B cell (primary cell): ENCODE measurements around the gene ICOS. TPM values are rescaled to one million over a fixed set of nuclear protein-coding genes. Genes with fewer than 3 reads are reported as not detected.
"Not testable (repeated sequence)": the region's sequence is repeated elsewhere in the genome, so short reads cannot be mapped to it uniquely, and the experiment has no call there.

Experiments
- ATAC-seq: fragments of 200-7000 bp; cut with Tn5 transposase; one replicate; pipeline ENCODE4 v1.10.0; 2021; ENCODE audit warnings: low read depth, mild to moderate bottlenecking, moderate number of reproducible peaks, moderate library complexity
- CTCF ChIA-PET: fragments of 350-600 bp; sonication (Branson Sonifier 250); formaldehyde crosslinking; loops from one replicate; lab custom pipeline; 2021; ENCODE audit warnings: antibody characterized with exemption, inconsistent platforms; lab: Charles Lee
- POLR2A ChIA-PET: fragments of 350-600 bp; sonication (Branson Sonifier 250); formaldehyde crosslinking; loops from one replicate; lab custom pipeline; 2021; ENCODE audit warnings: antibody characterized with exemption; lab: Charles Lee
- DNase-seq: peaks from one replicate; pipeline ENCODE4 v3.0.0; 2013
- H2AFZ ChIP-seq: 2 replicates; pipeline ENCODE4 v1.6.1; 2012; ENCODE audit warnings: mild to moderate bottlenecking, low read depth, low read length; ENCODE audit not compliant: insufficient read depth, poor library complexity, severe bottlenecking
- H3K27ac ChIP-seq, 2 donors: 1 replicate in 1 of 2; 2 replicates in 1 of 2; pipeline ENCODE4 v1.5.1; 2012 to 2013; ENCODE audit warnings: low read length in 2 of 2, mild to moderate bottlenecking in 2 of 2, moderate library complexity in 1 of 2
- H3K27me3 ChIP-seq, 4 experiments: fragments of 200-600 bp in 1 of 4; sonication (generic) in 1 of 4; replicated peaks in 1 of 4; 1 replicate in 2 of 4; 2 replicates in 2 of 4; pipeline versions ENCODE4 v1.6.1 to v1.7.0; 2013 to 2016; ENCODE audit warnings: low read length in 3 of 4, mild to moderate bottlenecking in 2 of 4, mixed read lengths in 1 of 4, moderate library complexity in 1 of 4; ENCODE audit not compliant: insufficient read depth in 4 of 4, control insufficient read depth in 3 of 4; ENCODE audit errors: control extremely low read depth in 1 of 4
- H3K36me3 ChIP-seq, 2 experiments: replicated peaks in 1 of 2; 1 replicate in 1 of 2; 2 replicates in 1 of 2; pipeline versions ENCODE4 v1.6.1 to v1.7.1; 2013; ENCODE audit warnings: low read length in 1 of 2; ENCODE audit not compliant: insufficient read depth in 2 of 2, control insufficient read depth in 1 of 2; ENCODE audit errors: control extremely low read depth in 1 of 2, extremely low read depth in 1 of 2
- H3K4me1 ChIP-seq, 2 donors: fragments of 200-600 bp in 1 of 2; sonication (generic) in 1 of 2; 1 replicate in 1 of 2; 2 replicates in 1 of 2; pipeline versions ENCODE4 v1.5.1 to v1.6.1; 2013 to 2017; ENCODE audit warnings: low read length in 2 of 2; ENCODE audit not compliant: control insufficient read depth in 2 of 2, insufficient read depth in 2 of 2
- H3K4me2 ChIP-seq: replicated peaks from 2 replicates; pipeline ENCODE3; 2012; ENCODE audit warnings: mild to moderate bottlenecking, low read depth, low read length; ENCODE audit not compliant: poor library complexity, severe bottlenecking
- H3K4me3 ChIP-seq, 5 experiments: fragments of 200-600 bp in 1 of 5; sonication (generic) in 1 of 5; 1 replicate in 3 of 5; 2 replicates in 2 of 5; pipeline versions ENCODE4 v1.5.1 to v1.7.0; 2011 to 2016; ENCODE audit warnings: low read length in 4 of 5, mild to moderate bottlenecking in 4 of 5, low read depth in 2 of 5, control low read depth in 1 of 5, moderate library complexity in 1 of 5; ENCODE audit not compliant: insufficient read depth in 1 of 5; ENCODE audit errors: control extremely low read depth in 1 of 5, extremely low read depth in 1 of 5
- H3K79me2 ChIP-seq: fragments of 200-600 bp; sonication (generic); one replicate; pipeline ENCODE4 v1.6.0; 2016; ENCODE audit warnings: low read length; ENCODE audit not compliant: control insufficient read depth, insufficient read depth
- H3K9ac ChIP-seq: fragments of 200-600 bp; sonication (generic); 2 replicates; pipeline ENCODE4 v1.6.1; 2017; ENCODE audit warnings: mild to moderate bottlenecking, low read length, moderate library complexity
- H3K9me3 ChIP-seq, 3 donors: one replicate each; pipeline versions ENCODE4 v1.6.1 to v1.7.1; 2013; ENCODE audit warnings: low read length in 2 of 3; ENCODE audit not compliant: control insufficient read depth in 2 of 3, insufficient read depth in 1 of 3; ENCODE audit errors: control extremely low read depth in 1 of 3
- H4K20me1 ChIP-seq: 2 replicates; pipeline ENCODE4 v1.6.0; 2012; ENCODE audit warnings: mild to moderate bottlenecking, low read length; ENCODE audit not compliant: insufficient read depth, control insufficient read depth, poor library complexity, severe bottlenecking
- H3K27ac Mint-ChIP-seq: one replicate; pipeline ENCODE4 v1.8.0; 2021; ENCODE audit warnings: mixed read lengths
- H3K27me3 Mint-ChIP-seq: one replicate; pipeline ENCODE4 v1.8.0; 2021; ENCODE audit warnings: mixed read lengths
- H3K4me1 Mint-ChIP-seq: one replicate; pipeline ENCODE4 v1.8.0; 2021; ENCODE audit warnings: mixed read lengths
- H3K4me3 Mint-ChIP-seq: one replicate; pipeline ENCODE4 v1.8.0; 2021; ENCODE audit warnings: mixed read lengths
- H3K9me3 Mint-ChIP-seq: one replicate; pipeline ENCODE4 v1.8.0; 2022; ENCODE audit warnings: mixed read lengths; ENCODE audit not compliant: insufficient read depth
- EZH2 ChIP-seq: IDR thresholded peaks from 2 replicates; pipeline ENCODE4 v1.6.1; 2012; ENCODE audit warnings: borderline replicate concordance, low read depth, mild to moderate bottlenecking, moderate library complexity, low read length; ENCODE audit not compliant: insufficient read depth, poor library complexity, severe bottlenecking
- WGBS: methylation state at CpG from one replicate; pipeline ENCODE4 v1.1.5; 2013; ENCODE audit warnings: missing lambda C conversion rate; ENCODE audit not compliant: insufficient coverage; 5-methylcytosine and 5-hydroxymethylcytosine counted together
- intact Hi-C: fragments of 100-400 bp; cut with micrococcal nuclease; formaldehyde crosslinking; loops from one replicate; pipeline ENCODE4 v1.10.0; 2022
- polyA plus RNA-seq: library from polyadenylated mRNA; depleted of rRNA; stranded (reverse); fragments of >200 nt; gene quantifications from 2 replicates; pipeline ENCODE4 v1.2.3, GENCODE V29; 2012
- total RNA-seq, 2 donors: library from RNA; stranded (reverse); fragments of 120-200 nt in 1 of 2; gene quantifications; 1 replicate in 1 of 2; 2 replicates in 1 of 2; pipeline versions ENCODE4 v1.2.3 to v1.2.4, GENCODE V29; 2013 to 2022
- TF ChIP-seq, protein P1 (sequence below): fragments of 200-600 bp; IDR thresholded peaks from one replicate; pipeline ENCODE4 v1.8.0; 2022; ENCODE audit warnings: antibody characterized with exemption, mild to moderate bottlenecking

ICOS gene
- total and polyA plus RNA-seq, 2 donors (not counting 1 experiment from before 2014, with no cell fraction given), result 0.21 TPM; not detected in 1

DNA sequence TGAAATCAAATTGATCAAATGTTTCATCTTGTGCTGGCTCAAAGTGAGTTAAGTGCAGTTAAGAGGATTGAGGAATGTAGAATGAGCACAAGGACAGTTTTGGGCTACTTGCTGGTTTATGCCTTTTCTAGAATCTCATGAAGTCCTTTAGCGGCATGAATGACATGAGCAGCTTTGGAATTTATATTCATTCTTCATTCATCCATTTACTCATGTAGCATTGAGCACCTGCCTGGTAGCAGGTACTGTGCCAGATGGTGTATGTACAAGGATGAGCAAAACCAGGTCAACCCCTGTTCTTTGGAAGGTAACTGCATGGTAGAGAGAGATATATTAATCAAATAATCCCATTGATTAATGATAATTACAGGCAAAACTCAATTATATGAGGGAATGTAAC lies 1.2 kb downstream of the ICOS start:
- Histone ChIP-seq H3K4me2 (no peak overlapping the region), H4K20me1 (no peaks in the 10 kb centered on the region), H3K4me1 (no peaks in the 10 kb centered on the region), H3K27ac (no peak overlapping the region), H3K4me3 (no peak overlapping the region), H3K9me3 (no peaks in the 10 kb centered on the region), H3K79me2 (no peaks in the 10 kb centered on the region), H3K27me3 (peaks cover 0 to 4% (median 0%) of the 10 kb centered on the region in 4 experiments), H3K36me3 (no peaks in the 10 kb centered on the region), H2AFZ (no peak overlapping the region), H3K9ac (no peak overlapping the region)
- POLR2A ChIA-PET, result no interaction called here
- CTCF ChIA-PET, result no interaction called here
- H3K27ac Mint-ChIP-seq, result no peak overlapping the region
- H3K27me3 Mint-ChIP-seq, result peaks cover 15% of the 10 kb centered on the region
- ATAC-seq (no peak), DNase-seq (no peak)
- intact Hi-C loops, result no loop called here
- WGBS, result no CpG with 5 or more reads among the region's 1 CpG
- no peak overlapping the region for H3K4me3 Mint-ChIP-seq
- TF ChIP-seq, protein P1, sequence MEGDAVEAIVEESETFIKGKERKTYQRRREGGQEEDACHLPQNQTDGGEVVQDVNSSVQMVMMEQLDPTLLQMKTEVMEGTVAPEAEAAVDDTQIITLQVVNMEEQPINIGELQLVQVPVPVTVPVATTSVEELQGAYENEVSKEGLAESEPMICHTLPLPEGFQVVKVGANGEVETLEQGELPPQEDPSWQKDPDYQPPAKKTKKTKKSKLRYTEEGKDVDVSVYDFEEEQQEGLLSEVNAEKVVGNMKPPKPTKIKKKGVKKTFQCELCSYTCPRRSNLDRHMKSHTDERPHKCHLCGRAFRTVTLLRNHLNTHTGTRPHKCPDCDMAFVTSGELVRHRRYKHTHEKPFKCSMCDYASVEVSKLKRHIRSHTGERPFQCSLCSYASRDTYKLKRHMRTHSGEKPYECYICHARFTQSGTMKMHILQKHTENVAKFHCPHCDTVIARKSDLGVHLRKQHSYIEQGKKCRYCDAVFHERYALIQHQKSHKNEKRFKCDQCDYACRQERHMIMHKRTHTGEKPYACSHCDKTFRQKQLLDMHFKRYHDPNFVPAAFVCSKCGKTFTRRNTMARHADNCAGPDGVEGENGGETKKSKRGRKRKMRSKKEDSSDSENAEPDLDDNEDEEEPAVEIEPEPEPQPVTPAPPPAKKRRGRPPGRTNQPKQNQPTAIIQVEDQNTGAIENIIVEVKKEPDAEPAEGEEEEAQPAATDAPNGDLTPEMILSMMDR, result no peak
- no peak for TF ChIP-seq EZH2
- H3K4me1 Mint-ChIP-seq, result no peaks in the 10 kb centered on the region
- H3K9me3 Mint-ChIP-seq, result no peaks in the 10 kb centered on the region

DNA sequence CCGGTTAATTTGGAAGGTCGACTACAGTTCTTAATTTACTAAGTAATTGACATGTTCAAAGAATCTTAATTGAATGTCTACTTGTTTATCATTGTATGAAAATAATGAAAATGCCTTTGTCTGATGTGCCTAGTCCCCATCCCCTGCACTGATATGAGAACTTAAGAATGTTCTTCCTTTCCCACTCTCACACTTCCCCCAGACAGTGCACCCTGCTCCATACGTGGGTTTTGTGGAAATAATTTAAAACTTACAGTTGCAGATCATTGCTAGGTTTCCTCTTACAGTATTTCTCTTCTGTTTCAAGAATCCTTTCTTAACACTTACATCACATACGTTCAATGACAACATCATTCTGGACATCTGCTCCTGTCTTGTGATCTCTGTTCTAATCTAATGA lies 3.5 kb downstream of the ICOS start:
- no peaks in the 10 kb centered on the region for H3K9me3 Mint-ChIP-seq
- H3K27ac ChIP-seq, result no peak overlapping the region
- H3K79me2 ChIP-seq, result no peaks in the 10 kb centered on the region
- H3K4me3 ChIP-seq, result no peak overlapping the region
- whole genome bisulfite sequencing, result 83% methylated on average over 1 of the region's 4 CpGs
- no peaks in the 10 kb centered on the region for H4K20me1 ChIP-seq
- no peak overlapping the region for H3K27ac Mint-ChIP-seq
- intact Hi-C loops, result no loop called here
- no peak overlapping the region for H3K4me3 Mint-ChIP-seq
- CTCF ChIA-PET, result no interaction called here
- H3K27me3 ChIP-seq, result peaks cover 0 to 4% (median 2%) of the 10 kb centered on the region in 4 experiments
- no peaks in the 10 kb centered on the region for H3K4me1 Mint-ChIP-seq
- POLR2A ChIA-PET, result no interaction called here
- no peaks in the 10 kb centered on the region for H3K4me1 ChIP-seq
- no peak overlapping the region for H3K9ac ChIP-seq
- H3K9me3 ChIP-seq, result no peaks in the 10 kb centered on the region
- H3K36me3 ChIP-seq, result no peaks in the 10 kb centered on the region
- peaks cover 24% of the 10 kb centered on the region for H3K27me3 Mint-ChIP-seq
- H2AFZ ChIP-seq, result no peak overlapping the region
- ATAC-seq (no peak), DNase-seq (no peak)
- TF ChIP-seq, protein P1, result no peak
- no peak for TF ChIP-seq EZH2
- no peak overlapping the region for H3K4me2 ChIP-seq

DNA sequence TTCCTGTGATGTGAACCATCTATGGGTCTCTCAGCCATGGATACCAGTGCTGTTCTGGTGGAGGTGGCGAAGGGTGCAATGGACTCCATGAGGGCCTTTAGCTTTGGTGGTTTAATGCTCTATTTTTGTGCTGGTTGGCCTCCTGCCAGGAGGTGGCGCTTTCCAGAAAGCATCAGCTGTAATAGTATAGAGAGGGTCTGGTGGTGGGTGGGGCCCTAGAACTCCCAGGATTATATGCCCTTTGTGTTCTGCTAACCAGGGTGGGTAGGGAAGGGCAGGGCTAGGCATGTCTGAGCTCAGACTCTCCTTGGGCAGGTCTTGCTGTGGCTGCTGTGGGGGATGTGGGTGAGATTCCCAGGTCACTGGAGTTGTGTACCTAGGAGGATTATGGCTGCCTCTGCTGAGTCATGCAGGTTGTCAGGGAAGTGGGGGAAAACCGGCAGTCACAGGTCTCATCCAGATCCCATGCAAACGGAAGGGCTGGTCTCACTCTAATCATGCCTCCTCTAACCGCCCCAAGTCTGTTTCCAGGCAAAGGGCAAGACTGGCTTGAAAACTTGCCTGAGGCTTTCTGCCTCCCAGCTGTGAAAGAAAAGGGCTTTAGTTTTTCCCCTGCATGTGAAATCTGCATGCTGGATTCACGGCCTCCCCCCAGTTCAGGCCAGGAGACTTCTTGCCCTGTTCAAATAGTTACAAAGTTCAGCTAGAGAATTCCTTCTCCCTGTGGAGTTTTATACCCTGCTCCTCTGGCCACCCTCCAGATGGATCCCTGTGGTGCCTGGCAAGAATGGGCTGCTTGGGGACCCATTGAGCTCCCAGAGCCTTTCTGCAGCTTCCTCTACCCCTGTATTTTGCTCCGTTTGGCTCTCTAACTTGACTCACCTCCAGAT lies 7.2 kb downstream of the ICOS start:
- H3K9me3 Mint-ChIP-seq, ATAC-seq, H3K4me2 ChIP-seq, H3K36me3 ChIP-seq, H4K20me1 ChIP-seq, POLR2A ChIA-PET, H3K4me1 Mint-ChIP-seq, intact Hi-C loops, H3K4me1 ChIP-seq, CTCF ChIA-PET, H2AFZ ChIP-seq, H3K27ac Mint-ChIP-seq, H3K4me3 Mint-ChIP-seq, H3K4me3 ChIP-seq, H3K27ac ChIP-seq, H3K9ac ChIP-seq, H3K79me2 ChIP-seq, DNase-seq, H3K9me3 ChIP-seq, H3K27me3 ChIP-seq: not testable (repeated sequence)
- H3K27me3 Mint-ChIP-seq, result peaks cover 19% of the 10 kb centered on the region
- 100% methylated on average over 2 of the region's 7 CpGs for WGBS
